HCT116 (cell line): ENCODE results near the gene GALNT2. TPM values are rescaled to one million over a fixed set of nuclear protein-coding genes. Genes with fewer than 3 reads are reported as not detected.

Experiments
- ATAC-seq: fragments of 200-7000 bp; cut with Tn5 transposase; 2 replicates; pipeline ENCODE4 v1.9.1; 2020; ENCODE audit warnings: mild to moderate bottlenecking, moderate library complexity
- BruUV-seq: library from RNA; stranded (reverse); fragments of 400-500 nt; replicated peaks from 2 replicates; lab custom pipeline; 2021; lab: Mats Ljungman, UMichigan
- CTCF ChIA-PET: fragments of 300-600 bp; sonication (Branson Sonifier 250); formaldehyde crosslinking; loops from one replicate; lab custom pipeline; 2021; ENCODE audit warnings: antibody characterized with exemption; lab: Charles Lee
- POLR2A ChIA-PET: fragments of 300-600, 350-600 bp; sonication (Branson Sonifier 250); formaldehyde crosslinking; loops from one replicate; lab custom pipeline; 2021; ENCODE audit warnings: antibody characterized with exemption; lab: Charles Lee
- RAD21 ChIA-PET, 2 experiments: fragments of 300-600 bp; sonication (Branson Sonifier 250); formaldehyde crosslinking; loops; one replicate each; lab custom pipeline; 2023; ENCODE audit warnings: low total read pairs in 2 of 2; ENCODE audit not compliant: uncharacterized antibody in 2 of 2, unreplicated experiment in 2 of 2, low non-redundant PET in 1 of 2; lab: Charles Lee
- DNase-seq: peaks from one replicate; pipeline ENCODE4 v3.0.0-alpha.2; 2010; ENCODE audit warnings: low read depth, low spot score
- H2AFZ ChIP-seq: fragments of 200-600 bp; shearing (Covaris generic), sonication (generic); 2 replicates; pipeline ENCODE4 v1.6.1; 2017; ENCODE audit warnings: low read depth, mixed run types, mixed read lengths, antibody characterized with exemption, low read length; ENCODE audit not compliant: poor library complexity, severe bottlenecking
- H3K27ac ChIP-seq: 2 replicates; pipeline ENCODE4 v1.5.1; 2012; ENCODE audit warnings: low read depth, low read length
- H3K27me3 ChIP-seq: fragments of 200-600 bp; sonication (generic); 2 replicates; pipeline ENCODE4 v1.6.1; 2016; ENCODE audit warnings: mixed run types, low read length, mixed read lengths; ENCODE audit not compliant: insufficient read depth
- H3K36me3 ChIP-seq, 2 experiments: fragments of 200-500 bp in 1 of 2; fragments of 200-600 bp in 1 of 2; sonication (Bioruptor generic) in 1 of 2; sonication (generic) in 1 of 2; 2 replicates each; pipeline versions ENCODE4 v1.5.1 to v1.6.1; 2014 to 2016; ENCODE audit warnings: low read length in 2 of 2, inconsistent platforms in 1 of 2, mixed read lengths in 1 of 2, mixed run types in 1 of 2; ENCODE audit not compliant: insufficient read depth in 2 of 2, control insufficient read depth in 1 of 2
- H3K4me1 ChIP-seq, 2 experiments: fragments of 200-600 bp in 1 of 2; sonication (generic) in 1 of 2; 2 replicates each; pipeline versions ENCODE4 v1.5.1 to v1.6.1; 2012 to 2017; ENCODE audit warnings: low read length in 2 of 2, inconsistent platforms in 1 of 2, mild to moderate bottlenecking in 1 of 2, mixed read lengths in 1 of 2, mixed run types in 1 of 2, moderate library complexity in 1 of 2; ENCODE audit not compliant: insufficient read depth in 2 of 2, control insufficient read depth in 1 of 2
- H3K4me2 ChIP-seq: fragments of 200-600 bp; sonication (generic); 2 replicates; pipeline ENCODE4 v1.6.1; 2017; ENCODE audit warnings: mixed run types, low read length, mixed read lengths
- H3K4me3 ChIP-seq, 2 experiments: fragments of 200-600 bp in 1 of 2; sonication (generic) in 1 of 2; replicated peaks in 1 of 2; 2 replicates each; pipeline ENCODE4 v1.5.1; 2011 to 2016; ENCODE audit warnings: low read length in 2 of 2, control low read depth in 1 of 2, low read depth in 1 of 2, mild to moderate bottlenecking in 1 of 2, mixed read lengths in 1 of 2, mixed run types in 1 of 2
- H3K79me2 ChIP-seq: fragments of 200-600 bp; sonication (generic); 2 replicates; pipeline ENCODE4 v1.6.1; 2017; ENCODE audit warnings: mild to moderate bottlenecking, mixed run types, low read length, moderate library complexity, mixed read lengths; ENCODE audit not compliant: insufficient read depth
- H3K9ac ChIP-seq: fragments of 200-600 bp; sonication (generic); 2 replicates; pipeline ENCODE4 v1.6.1; 2016; ENCODE audit warnings: low read length, mixed read lengths
- H3K9me2 ChIP-seq: fragments of 200-600 bp; sonication (generic), shearing (Covaris generic); 2 replicates; pipeline ENCODE4 v1.6.1; 2017; ENCODE audit warnings: mixed run types, mild to moderate bottlenecking, moderate library complexity; ENCODE audit not compliant: insufficient read depth
- H3K9me3 ChIP-seq, 2 experiments: fragments of 200-500 bp in 1 of 2; fragments of 200-600 bp in 1 of 2; sonication (Bioruptor generic) in 1 of 2; sonication (generic) in 1 of 2; 2 replicates each; pipeline ENCODE4 v1.6.1; 2014 to 2017; ENCODE audit warnings: low read length in 2 of 2, mixed read lengths in 2 of 2, inconsistent platforms in 1 of 2, low read depth in 1 of 2, mild to moderate bottlenecking in 1 of 2, mixed run types in 1 of 2, moderate library complexity in 1 of 2; ENCODE audit not compliant: control insufficient read depth in 1 of 2, insufficient read depth in 1 of 2
- H4K20me1 ChIP-seq: fragments of 200-600 bp; sonication (generic), shearing (Covaris generic); 2 replicates; pipeline ENCODE4 v1.6.1; 2017; ENCODE audit warnings: mixed run types, mild to moderate bottlenecking, moderate library complexity; ENCODE audit not compliant: insufficient read depth
- ATF3 ChIP-seq: IDR thresholded peaks from 2 replicates; pipeline ENCODE4 v1.6.1; 2012
- CBX3 ChIP-seq: IDR thresholded peaks from 2 replicates; pipeline ENCODE4 v1.6.1; 2012; ENCODE audit warnings: low read depth
- CEBPB ChIP-seq: IDR thresholded peaks from 2 replicates; pipeline ENCODE4 v1.6.1; 2012; ENCODE audit warnings: low read depth
- CTCF ChIP-seq, 3 experiments: fragments of 200-600 bp in 1 of 3; sonication (generic) in 1 of 3; IDR thresholded peaks in 2 of 3; conservative IDR thresholded peaks in 1 of 3; 2 replicates each; pipeline ENCODE4 v1.5.1; 2012 to 2017; ENCODE audit warnings: low read depth in 2 of 3, low read length in 2 of 3, antibody characterized with exemption in 1 of 3, borderline replicate concordance in 1 of 3, control low read depth in 1 of 3, mild to moderate bottlenecking in 1 of 3, mixed read lengths in 1 of 3, mixed run types in 1 of 3, moderate library complexity in 1 of 3; ENCODE audit not compliant: insufficient read depth in 1 of 3
- EGR1 ChIP-seq: IDR thresholded peaks from 2 replicates; pipeline ENCODE4 v1.6.1; 2012; ENCODE audit warnings: low read depth
- ELF1 ChIP-seq: IDR thresholded peaks from 2 replicates; pipeline ENCODE4 v1.6.1; 2012; ENCODE audit warnings: low read depth, borderline replicate concordance
- EZH2 ChIP-seq: fragments of 200-600 bp; sonication (generic); IDR thresholded peaks from 2 replicates; pipeline ENCODE4 v1.6.1; 2017; ENCODE audit warnings: antibody characterized with exemption, mixed run types
- JUND ChIP-seq: IDR thresholded peaks from 2 replicates; pipeline ENCODE4 v1.6.1; 2012
- MAX ChIP-seq: IDR thresholded peaks from 2 replicates; pipeline ENCODE4 v1.6.1; 2012
- POLR2A ChIP-seq: IDR thresholded peaks from 2 replicates; pipeline ENCODE4 v1.7.0; 2011; ENCODE audit warnings: borderline replicate concordance; ENCODE audit not compliant: insufficient read depth, insufficient read length; ENCODE audit errors: extremely low read depth
- POLR2AphosphoS5 ChIP-seq: IDR thresholded peaks from 2 replicates; pipeline ENCODE4 v1.6.1; 2011; ENCODE audit warnings: mild to moderate bottlenecking, low read depth, low read length, moderate library complexity
- RAD21 ChIP-seq: IDR thresholded peaks from 2 replicates; pipeline ENCODE4 v1.6.1; 2012; ENCODE audit warnings: low read depth, mild to moderate bottlenecking
- REST ChIP-seq: IDR thresholded peaks from 2 replicates; pipeline ENCODE4 v1.6.1; 2012; ENCODE audit warnings: low read depth
- SP1 ChIP-seq: IDR thresholded peaks from 2 replicates; pipeline ENCODE4 v1.6.1; 2012; ENCODE audit warnings: low read depth
- SRF ChIP-seq: IDR thresholded peaks from 2 replicates; pipeline ENCODE4 v1.6.1; 2012; ENCODE audit warnings: low read depth
- TCF7L2 ChIP-seq: IDR thresholded peaks from 2 replicates; pipeline ENCODE4 v1.7.0; 2011; ENCODE audit warnings: borderline replicate concordance, inconsistent platforms; ENCODE audit not compliant: insufficient read depth, insufficient read length; ENCODE audit errors: extremely low read depth
- YY1 ChIP-seq: IDR thresholded peaks from 2 replicates; pipeline ENCODE4 v1.6.1; 2011; ENCODE audit warnings: low read length, low read depth, moderate library complexity, mild to moderate bottlenecking; ENCODE audit not compliant: insufficient replicate concordance; ENCODE audit errors: extremely low read depth
- ZBTB33 ChIP-seq: IDR thresholded peaks from 2 replicates; pipeline ENCODE4 v1.6.1; 2011; ENCODE audit warnings: mild to moderate bottlenecking, low read length, moderate library complexity; ENCODE audit not compliant: insufficient replicate concordance; ENCODE audit errors: extremely low read depth
- ZNF274 ChIP-seq: fragments of 200-500 bp; sonication (Bioruptor generic); IDR thresholded peaks from 2 replicates; pipeline ENCODE4 v1.6.1; 2014; ENCODE audit warnings: mild to moderate bottlenecking, low read depth, low read length, inconsistent platforms
- intact Hi-C: fragments of 100-400 bp; cut with micrococcal nuclease; formaldehyde crosslinking; loops from 2 replicates; pipeline ENCODE4 v1.10.0; 2022
- total RNA-seq: library from RNA; stranded (reverse); gene quantifications from one replicate; pipeline ENCODE4 v1.2.1, GENCODE V29; 2021; ENCODE audit not compliant: unreplicated experiment

Gene GALNT2
- total RNA-seq, 1 experiment from 2014 or later, result 40.8 TPM

- no peak for DNase-seq
- ChIA-PET RAD21 (no interaction called here), POLR2A (no interaction called here)
Measured at GRCh38 chr1:230049731-230050130, 17.3 kb upstream of the GALNT2 start.

More at GRCh38 chr1:230049731-230050130, 17.3 kb upstream of the GALNT2 start:
- CTCF ChIA-PET, result no interaction called here
- H3K79me2 ChIP-seq, result no peaks in the 10 kb centered on the region
- H3K9ac ChIP-seq, result no peak overlapping the region
- peaks cover 9% of the 10 kb centered on the region for H3K27me3 ChIP-seq
- H3K4me2 ChIP-seq, result no peak overlapping the region
- no peak overlapping the region for H2AFZ ChIP-seq
- H3K4me1 ChIP-seq, result peaks cover 0 to 8% of the 10 kb centered on the region in 2 experiments; a peak in 2 of 4 replicates
- intact Hi-C loops, result no loop called here
- TF ChIP-seq CBX3 (no peak), CTCF (IDR thresholded peaks at IDR 0.05 in 2 of 3, conservative IDR thresholded peaks at IDR 0.05 in 1 of 3; ENCODE audit: borderline replicate concordance in 1 of 3, insufficient read depth in 1 of 3, low read depth in 2 of 3, low read length in 2 of 3) (no peak), POLR2AphosphoS5 (no peak), MAX (no peak), EZH2 (no peak), ZNF274 (no peak), REST (no peak), ZBTB33 (no peak), ATF3 (no peak), RAD21 (no peak), JUND (no peak), TCF7L2 (no peak), EGR1 (no peak), YY1 (no peak), SP1 (no peak), CEBPB (no peak), SRF (no peak), POLR2A (no peak), ELF1 (no peak)
- no peaks in the 10 kb centered on the region for H3K9me3 ChIP-seq
- H3K27ac ChIP-seq, result no peak overlapping the region
- no peaks in the 10 kb centered on the region for H4K20me1 ChIP-seq
- H3K9me2 ChIP-seq, result no peaks in the 10 kb centered on the region
- BruUV-seq, result no TSS peak
- H3K36me3 ChIP-seq, result no peaks in the 10 kb centered on the region
- no peak overlapping the region for H3K4me3 ChIP-seq
- ATAC-seq, result no peak
